Heart left ventricle (tissue), 16 donors: ENCODE results near the gene CFAP70. TPM values are rescaled to one million over a fixed set of nuclear protein-coding genes. Genes with fewer than 3 reads are reported as not detected.
"Not testable (repeated sequence)": the region's sequence is repeated elsewhere in the genome, so short reads cannot be mapped to it uniquely, and the experiment has no call there.

Experiments
- ATAC-seq, 4 donors: fragments of 200-7000 bp; cut with Tn5 transposase; one replicate each; pipeline ENCODE4 v1.9.1; 2020 to 2022; ENCODE audit warnings: moderate library complexity in 4 of 4, mild to moderate bottlenecking in 3 of 4, moderate number of reproducible peaks in 1 of 4
- DNase-seq, 5 donors: peaks; one replicate each; pipeline ENCODE4 v3.0.0-alpha.2; 2020
- H3K27ac ChIP-seq, 12 donors: fragments of 200-600 bp; sonication (generic) in 4 of 12; one replicate each; pipeline versions ENCODE4 v1.5.0 to v1.8.0; 2016 to 2022; ENCODE audit warnings: mild to moderate bottlenecking in 2 of 12
- H3K27me3 ChIP-seq, 9 donors: fragments of 200-600 bp; sonication (generic) in 2 of 9; one replicate each; pipeline versions ENCODE4 v1.5.1 to v1.8.0; 2016 to 2022; ENCODE audit warnings: mild to moderate bottlenecking in 3 of 9
- H3K36me3 ChIP-seq, 9 donors: fragments of 200-600 bp; sonication (generic) in 2 of 9; one replicate each; pipeline versions ENCODE4 v1.5.0 to v1.8.0; 2018 to 2022; ENCODE audit warnings: mild to moderate bottlenecking in 2 of 9
- H3K4me1 ChIP-seq, 12 donors: fragments of 200-600 bp; sonication (generic) in 4 of 12; one replicate each; pipeline versions ENCODE4 v1.5.0 to v1.8.0; 2016 to 2022; ENCODE audit warnings: mild to moderate bottlenecking in 3 of 12
- H3K4me3 ChIP-seq, 12 donors: fragments of 200-600 bp; sonication (generic) in 4 of 12; one replicate each; pipeline versions ENCODE4 v1.5.0 to v1.8.0; 2017 to 2022; ENCODE audit warnings: mild to moderate bottlenecking in 9 of 12, moderate library complexity in 4 of 12
- H3K9me3 ChIP-seq, 12 donors: fragments of 200-600 bp; sonication (generic) in 4 of 12; one replicate each; pipeline versions ENCODE4 v1.5.0 to v1.8.0; 2016 to 2022; ENCODE audit warnings: mild to moderate bottlenecking in 1 of 12
- CTCF ChIP-seq, 12 donors: fragments of 200-600 bp; sonication (generic) in 4 of 12; IDR thresholded peaks; one replicate each; pipeline versions ENCODE4 v1.5.0 to v1.8.0; 2018 to 2022; ENCODE audit warnings: antibody characterized with exemption in 12 of 12, mild to moderate bottlenecking in 5 of 12
- POLR2A ChIP-seq, 2 donors: fragments of 450-650 bp; IDR thresholded peaks; one replicate each; pipeline ENCODE4 v1.6.1; 2017; ENCODE audit warnings: antibody characterized with exemption in 2 of 2, mild to moderate bottlenecking in 2 of 2, moderate library complexity in 2 of 2
- WGBS, 4 donors: extraction: QIAGEN DNeasy Blood & Tissue Kit in 2 of 4; methylation state at CpG; one replicate each; pipeline versions ENCODE4 v1.1.5 to v1.1.7; 2013 to 2018; 5-methylcytosine and 5-hydroxymethylcytosine counted together
- intact Hi-C, 10 donors: fragments of 100-400 bp; cut with DNase I; formaldehyde crosslinking; loops; one replicate each; pipeline versions ENCODE4 v1.11.1 to v1.14.2; 2022
- polyA plus RNA-seq, 2 donors: library from polyadenylated mRNA; stranded (reverse); fragments of 200-250 nt; gene quantifications; one replicate each; pipeline ENCODE4 v1.2.3, GENCODE V29; 2013
- total RNA-seq, 9 donors: library from RNA; depleted of rRNA in 2 of 9; stranded (reverse); fragments of >200 nt in 2 of 9; fragmentation: NEBNext Ultra II Directional in 3 of 9; extraction: Animal tissue kit (Norgen Biotek cat#: 25700) in 3 of 9; gene quantifications; one replicate each; pipeline versions ENCODE4 v1.1.0 to v1.2.4, GENCODE V29; 2016 to 2023
- donor health status: ischemic (EF 13 %, LVEDD 7.1; RV severe dilation, severe dysfunction).
- donor health status: healthy with polysubstance abuse.
- donor health status: DM: no; HTN: yes; CAD: no.
- donor health status: DM: no; HTN: no; CAD: no.
- donor health status: ischemic (EF 25% LVEDD 6.9; RV normal size, moderate dysfunction).
- donor health status: ischemic (EF 25% LVEDD 5.7; RV mildly dilated, moderate dysfunction).
- donor health status: healthy.
- donor health status: DM: yes; HTN: yes; CAD: no.
- donor health status: ischemic (EF 35%, LVEDD 5.7; RV mildly dilated, moderate dysfunction).
- donor health status: nonischemic (EF 11% LVEDD 7.7; RV severe dilation, severe dysfunction).
- donor health status: DM: yes; HTN: yes; CAD: no.
- donor health status: PGD.
- donor health status: ischemic (EF 29% LVEDD 5.4; RV normal size, mild dysfunction).
- donor health status: nonischemic (EF 23%, LVEDD 6.1; RV moderate dilation, normal function).

CFAP70 gene
- total and polyA plus RNA-seq, 11 donors = 0.22 to 2.0 (median 1.4) TPM

GRCh38 chr10:73398024-73398423 lies 39.4 kb upstream of the CFAP70 start:
- no peak for ATAC-seq
- WGBS, 4 donors = 93 to 99% (median 97%) methylated on average over 6 of the region's 6 CpGs
- H3K36me3 ChIP-seq = peaks cover 0 to 68% (median 55%) of the 10 kb centered on the region in 9 donors
- peaks cover 0 to 22% (median 2%) of the 10 kb centered on the region in 12 donors for H3K4me1 ChIP-seq
- peak overlapping the region in 1 of 12 donors; percentile 3 for H3K27ac ChIP-seq
- DNase-seq = no peak
- intact Hi-C loops = no loop called here
- H3K27me3 ChIP-seq = no peaks in the 10 kb centered on the region
- no peaks in the 10 kb centered on the region for H3K9me3 ChIP-seq
- H3K4me3 ChIP-seq = no peak overlapping the region
- peak in 1 of 12 donors; percentile 12 for TF ChIP-seq CTCF (IDR thresholded peaks at IDR 0.05)
- no peak for TF ChIP-seq POLR2A (IDR thresholded peaks at IDR 0.05)

- H3K27me3 ChIP-seq, H3K27ac ChIP-seq, DNase-seq, intact Hi-C loops, ATAC-seq, H3K4me3 ChIP-seq, H3K4me1 ChIP-seq, H3K9me3 ChIP-seq: not testable (repeated sequence)
- WGBS, 4 donors = 95 to 99% (median 97%) methylated on average over 3 of the region's 4 CpGs
- peaks cover 0 to 87% (median 74%) of the 10 kb centered on the region in 9 donors for H3K36me3 ChIP-seq
Observed at GRCh38 chr10:73394325-73394724, 35.7 kb upstream of the CFAP70 start.

- Histone ChIP-seq H3K9me3 (no peaks in the 10 kb centered on the region), H3K36me3 (peaks cover 0 to 93% (median 84%) of the 10 kb centered on the region in 9 donors), H3K4me3 (no peak overlapping the region), H3K27ac (no peak overlapping the region), H3K27me3 (no peaks in the 10 kb centered on the region), H3K4me1 (no peaks in the 10 kb centered on the region)
- DNase-seq (no peak), ATAC-seq (no peak)
- intact Hi-C loops = no loop called here
- no peak for TF ChIP-seq CTCF (IDR thresholded peaks at IDR 0.05)
- TF ChIP-seq POLR2A (IDR thresholded peaks at IDR 0.05) = no peak
- 82 to 89% (median 87%) methylated on average over 4 of the region's 4 CpGs for WGBS, 4 donors
Observed at GRCh38 chr10:73388228-73388627, 29.6 kb upstream of the CFAP70 start.

GRCh38 chr10:73386583-73386982 lies 27.9 kb upstream of the CFAP70 start:
- Histone ChIP-seq H3K36me3 (peaks cover 0 to 100% (median 98%) of the 10 kb centered on the region in 9 donors), H3K4me3 (no peak overlapping the region), H3K27ac (no peak overlapping the region), H3K4me1 (no peaks in the 10 kb centered on the region), H3K27me3 (no peaks in the 10 kb centered on the region), H3K9me3 (no peaks in the 10 kb centered on the region)
- intact Hi-C loops = no loop called here
- DNase-seq (no peak), ATAC-seq (no peak)
- WGBS, 4 donors = 94 to 98% (median 96%) methylated on average over 7 of the region's 7 CpGs
- TF ChIP-seq POLR2A (IDR thresholded peaks at IDR 0.05) = no peak
- TF ChIP-seq CTCF (IDR thresholded peaks at IDR 0.05) = no peak

- Histone ChIP-seq H3K27ac (no peak overlapping the region), H3K9me3 (no peaks in the 10 kb centered on the region), H3K4me1 (peaks cover 0 to 5% (median 0%) of the 10 kb centered on the region in 12 donors), H3K27me3 (no peaks in the 10 kb centered on the region), H3K36me3 (peaks cover 0 to 100% (median 95%) of the 10 kb centered on the region in 9 donors), H3K4me3 (no peak overlapping the region)
- intact Hi-C loops = no loop called here
- TF ChIP-seq POLR2A (IDR thresholded peaks at IDR 0.05) (no peak), CTCF (IDR thresholded peaks at IDR 0.05) (no peak)
- DNase-seq (no peak), ATAC-seq (no peak)
- WGBS, 4 donors = 60 to 95% (median 76%) methylated on average over 1 of the region's 1 CpG
Observed at GRCh38 chr10:73379064-73379748, 20.5 kb upstream of the CFAP70 start.
